Astrocyte (in vitro differentiated cells and primary cell): ENCODE results near the gene TGDS. TPM values are rescaled to one million over a fixed set of nuclear protein-coding genes. Genes with fewer than 3 reads are reported as not detected.

Experiments used
- DNase-seq: peaks from one replicate; pipeline ENCODE4 v3.0.0-alpha.2; 2010; ENCODE audit warnings: low read depth
- FAIRE-seq: peaks from 2 replicates; lab custom pipeline; 2011; peaks lifted over from hg19 to GRCh38; lab: Jason Lieb, UNC
- H2AFZ ChIP-seq: 2 replicates; pipeline ENCODE4 v1.6.0; 2012; ENCODE audit warnings: low read depth, low read length, inconsistent platforms
- H3K27ac ChIP-seq: 2 replicates; pipeline ENCODE4 v1.5.1; 2011; ENCODE audit warnings: low read depth, low read length, inconsistent platforms
- H3K27me3 ChIP-seq: 2 replicates; pipeline ENCODE4 v1.6.0; 2011; ENCODE audit warnings: low read length, inconsistent platforms; ENCODE audit not compliant: insufficient read depth
- H3K36me3 ChIP-seq: 2 replicates; pipeline ENCODE4 v1.5.1; 2011; ENCODE audit warnings: low read length, inconsistent platforms; ENCODE audit not compliant: insufficient read depth
- H3K4me1 ChIP-seq: 2 replicates; pipeline ENCODE4 v1.5.1; 2011; ENCODE audit warnings: low read length, inconsistent platforms; ENCODE audit not compliant: insufficient read depth
- H3K4me2 ChIP-seq: 2 replicates; pipeline ENCODE4 v1.6.0; 2012; ENCODE audit warnings: low read length, inconsistent platforms
- H3K4me3 ChIP-seq: 2 replicates; pipeline ENCODE4 v1.5.1; 2011; ENCODE audit warnings: low read depth, mild to moderate bottlenecking, low read length, inconsistent platforms; ENCODE audit not compliant: insufficient read depth
- H3K79me2 ChIP-seq: 2 replicates; pipeline ENCODE4 v1.6.0; 2012; ENCODE audit warnings: mild to moderate bottlenecking, low read length, inconsistent platforms; ENCODE audit not compliant: insufficient read depth
- H3K9ac ChIP-seq: 2 replicates; pipeline ENCODE4 v1.6.0; 2012; ENCODE audit warnings: mild to moderate bottlenecking, low read length, inconsistent platforms
- H3K9me3 ChIP-seq: 2 replicates; pipeline ENCODE4 v1.5.1; 2012; ENCODE audit warnings: low read depth, mild to moderate bottlenecking, low read length, inconsistent platforms; ENCODE audit not compliant: insufficient read depth
- H4K20me1 ChIP-seq: 2 replicates; pipeline ENCODE4 v1.6.0; 2012; ENCODE audit warnings: low read length, inconsistent platforms; ENCODE audit not compliant: insufficient read depth
- H3K27ac Mint-ChIP-seq: one replicate; pipeline ENCODE4 v1.8.0; 2021; ENCODE audit warnings: mild to moderate bottlenecking, mixed read lengths; ENCODE audit not compliant: unreplicated experiment
- H3K27me3 Mint-ChIP-seq: one replicate; pipeline ENCODE4 v1.8.0; 2021; ENCODE audit warnings: low read depth, mixed read lengths; ENCODE audit not compliant: unreplicated experiment
- H3K36me3 Mint-ChIP-seq: one replicate; pipeline ENCODE4 v1.8.0; 2021; ENCODE audit warnings: low read depth, mixed read lengths; ENCODE audit not compliant: unreplicated experiment
- H3K4me1 Mint-ChIP-seq: one replicate; pipeline ENCODE4 v1.8.0; 2021; ENCODE audit warnings: low read depth, mixed read lengths; ENCODE audit not compliant: unreplicated experiment
- H3K4me3 Mint-ChIP-seq: one replicate; pipeline ENCODE4 v1.8.0; 2021; ENCODE audit warnings: mild to moderate bottlenecking, moderate library complexity, mixed read lengths; ENCODE audit not compliant: unreplicated experiment
- H3K9me3 Mint-ChIP-seq: one replicate; pipeline ENCODE4 v1.8.0; 2021; ENCODE audit warnings: mild to moderate bottlenecking, mixed read lengths; ENCODE audit not compliant: unreplicated experiment
- EZH2 ChIP-seq: IDR thresholded peaks from 2 replicates; pipeline ENCODE4 v1.6.1; 2012; ENCODE audit warnings: mild to moderate bottlenecking, low read length, inconsistent platforms; ENCODE audit not compliant: insufficient read depth
- total RNA-seq: library from RNA; stranded (reverse); gene quantifications from 2 replicates; pipeline ENCODE4 v1.2.1, GENCODE V29; 2021
- TF ChIP-seq, protein P1 (sequence below): IDR thresholded peaks from 2 replicates; pipeline ENCODE4 v1.5.1; 2011; ENCODE audit warnings: low read depth, mild to moderate bottlenecking, inconsistent platforms, low read length, moderate library complexity; ENCODE audit not compliant: insufficient read depth

TGDS gene
- total RNA-seq, 1 donor from 2014 or later, result 11.7 TPM

DNA sequence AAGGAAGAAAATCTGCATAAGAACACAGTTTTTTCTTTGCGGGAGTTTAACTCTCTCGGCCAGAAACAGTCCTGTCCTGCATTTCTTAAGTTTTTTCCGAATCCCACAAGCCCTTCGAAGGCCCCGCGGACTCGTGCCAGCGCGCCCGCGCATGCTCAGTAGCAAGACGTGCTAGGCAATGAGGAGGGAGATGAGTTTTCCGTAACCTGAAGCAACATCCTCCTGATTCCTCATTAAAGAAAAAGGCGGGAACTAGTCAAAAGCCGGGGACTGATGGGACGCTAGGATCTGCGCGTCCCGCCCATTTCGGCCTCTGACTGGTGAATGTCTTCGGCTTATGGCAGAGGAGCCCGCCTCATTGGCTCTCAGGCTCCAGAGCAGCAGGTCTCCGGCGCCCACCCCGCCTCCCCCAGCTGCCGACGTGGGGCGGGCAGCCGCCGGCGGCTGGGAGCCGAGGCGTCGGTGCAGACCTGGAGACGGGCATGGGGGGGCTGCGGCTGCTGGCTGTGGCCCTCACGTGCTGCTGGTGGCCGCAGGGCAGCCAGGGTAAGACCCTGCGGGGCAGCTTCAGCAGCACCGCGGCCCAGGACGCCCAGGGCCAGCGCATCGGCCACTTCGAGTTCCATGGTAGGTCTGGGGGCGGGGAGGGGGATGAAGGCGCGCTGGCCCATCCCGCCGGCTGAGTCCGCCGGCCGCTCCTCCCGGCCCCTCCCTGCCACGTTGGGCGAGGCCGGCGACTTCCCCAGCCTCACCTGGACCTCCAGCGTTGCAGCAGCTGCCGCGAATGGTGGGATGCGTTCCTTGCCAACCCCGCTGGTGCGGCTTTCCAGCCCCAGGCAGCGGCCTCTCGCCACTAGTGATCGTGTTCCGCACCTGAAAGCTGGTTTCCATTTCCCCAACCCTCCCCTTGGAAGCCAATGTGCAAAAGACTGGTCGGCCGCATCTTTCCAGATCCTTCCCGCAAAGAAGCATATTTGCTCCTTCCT lies 5.8 kb upstream of the TGDS start, which contains the start of gene GPR180:
TSS of gene GPR180 (plus strand) at position 412 of the 986 bp plus-strand sequence. CDS start at position 483, 71 bp downstream.
- Histone ChIP-seq H3K9me3 (no peaks in the 10 kb centered on the region), H4K20me1 (peaks cover under 1% of the 10 kb centered on the region), H3K27ac (peak within 1 kb of the TSS; percentile 77), H3K27me3 (no peaks in the 10 kb centered on the region), H3K4me2 (peak within 1 kb of the TSS; percentile 88), H3K79me2 (peaks cover 41% of the 10 kb centered on the region), H3K4me3 (peak within 1 kb of the TSS; percentile 91), H2AFZ (peak within 1 kb of the TSS; percentile 83), H3K9ac (peak within 1 kb of the TSS; percentile 88), H3K4me1 (peaks cover 3% of the 10 kb centered on the region), H3K36me3 (peaks cover 10% of the 10 kb centered on the region)
- H3K27me3 Mint-ChIP-seq, result no peaks in the 10 kb centered on the region
- DNase-seq (peak; percentile 99), FAIRE-seq (peak; percentile 98)
- TF ChIP-seq, protein P1, sequence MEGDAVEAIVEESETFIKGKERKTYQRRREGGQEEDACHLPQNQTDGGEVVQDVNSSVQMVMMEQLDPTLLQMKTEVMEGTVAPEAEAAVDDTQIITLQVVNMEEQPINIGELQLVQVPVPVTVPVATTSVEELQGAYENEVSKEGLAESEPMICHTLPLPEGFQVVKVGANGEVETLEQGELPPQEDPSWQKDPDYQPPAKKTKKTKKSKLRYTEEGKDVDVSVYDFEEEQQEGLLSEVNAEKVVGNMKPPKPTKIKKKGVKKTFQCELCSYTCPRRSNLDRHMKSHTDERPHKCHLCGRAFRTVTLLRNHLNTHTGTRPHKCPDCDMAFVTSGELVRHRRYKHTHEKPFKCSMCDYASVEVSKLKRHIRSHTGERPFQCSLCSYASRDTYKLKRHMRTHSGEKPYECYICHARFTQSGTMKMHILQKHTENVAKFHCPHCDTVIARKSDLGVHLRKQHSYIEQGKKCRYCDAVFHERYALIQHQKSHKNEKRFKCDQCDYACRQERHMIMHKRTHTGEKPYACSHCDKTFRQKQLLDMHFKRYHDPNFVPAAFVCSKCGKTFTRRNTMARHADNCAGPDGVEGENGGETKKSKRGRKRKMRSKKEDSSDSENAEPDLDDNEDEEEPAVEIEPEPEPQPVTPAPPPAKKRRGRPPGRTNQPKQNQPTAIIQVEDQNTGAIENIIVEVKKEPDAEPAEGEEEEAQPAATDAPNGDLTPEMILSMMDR, result no peak
- TF ChIP-seq EZH2, result no peak
- H3K36me3 Mint-ChIP-seq, result peaks cover 4% of the 10 kb centered on the region
- no peak within 1 kb of the TSS for H3K27ac Mint-ChIP-seq
- peaks cover 1% of the 10 kb centered on the region for H3K4me1 Mint-ChIP-seq
- peaks cover 4% of the 10 kb centered on the region for H3K9me3 Mint-ChIP-seq
- peak within 1 kb of the TSS; percentile 91 for H3K4me3 Mint-ChIP-seq

DNA sequence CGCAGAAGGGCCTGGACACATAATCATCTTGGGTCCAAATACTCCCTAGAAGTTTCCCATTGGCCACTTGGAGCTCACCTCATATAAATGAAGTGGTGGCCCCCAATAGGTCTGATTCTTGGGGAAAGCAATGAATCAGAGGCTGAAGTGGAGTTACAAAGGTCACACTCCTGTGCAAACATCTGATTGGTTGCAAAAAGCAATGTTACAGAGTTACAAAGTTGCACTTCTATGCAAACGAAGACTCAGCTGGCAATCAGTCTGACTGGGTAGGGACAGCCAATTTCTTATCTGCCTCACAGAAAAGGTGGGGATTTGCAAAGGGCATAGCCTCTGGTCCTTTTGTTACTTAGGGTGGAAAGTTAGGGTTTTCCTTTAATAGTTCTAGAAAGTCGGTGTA lies 3.9 kb upstream of the TGDS start:
- Histone ChIP-seq H4K20me1 (peaks cover 4% of the 10 kb centered on the region), H3K27me3 (no peaks in the 10 kb centered on the region), H2AFZ (no peak overlapping the region), H3K4me1 (peaks cover 8% of the 10 kb centered on the region), H3K27ac (no peak overlapping the region), H3K4me3 (no peak overlapping the region), H3K9ac (no peak overlapping the region), H3K79me2 (peaks cover 42% of the 10 kb centered on the region), H3K9me3 (no peaks in the 10 kb centered on the region), H3K4me2 (no peak overlapping the region), H3K36me3 (no peaks in the 10 kb centered on the region)
- TF ChIP-seq, protein P1, result no peak
- TF ChIP-seq EZH2, result no peak
- Mint-ChIP-seq H3K27ac (no peak overlapping the region), H3K4me1 (peaks cover 6% of the 10 kb centered on the region), H3K9me3 (peaks cover 4% of the 10 kb centered on the region), H3K27me3 (no peaks in the 10 kb centered on the region), H3K36me3 (no peaks in the 10 kb centered on the region), H3K4me3 (no peak overlapping the region)
- FAIRE-seq (no peak), DNase-seq (no peak)
